GM12864 (cell line): ENCODE data around the gene PLA2G2A.

ENCODE experiments used
- DNase-seq: peaks from one replicate; pipeline ENCODE4 v3.0.0-alpha.2; 2011; ENCODE audit warnings: low read depth
- H3K4me3 ChIP-seq: 2 replicates; pipeline ENCODE4 v1.5.1; 2011; ENCODE audit warnings: mild to moderate bottlenecking, low read depth, low read length, control low read depth
- CTCF ChIP-seq: IDR thresholded peaks from 2 replicates; pipeline ENCODE4 v1.5.1; 2011; ENCODE audit warnings: low read depth, mild to moderate bottlenecking, moderate library complexity, low read length, control low read depth, inconsistent platforms; ENCODE audit errors: missing control alignments

The PLA2G2A gene

GRCh38 chr1:19979494-19979977, at the start of gene PLA2G2A:
PLA2G2A (minus strand) TSS chr1:19979618; CDS start chr1:19978773, 845 bp downstream.
- DNase-seq = no peak
- no peak within 1 kb of the TSS for H3K4me3 ChIP-seq
- no peak for TF ChIP-seq CTCF

GRCh38 chr1:20028726-20029125, 49.3 kb upstream of the PLA2G2A start:
- DNase-seq = no peak
- no peak for TF ChIP-seq CTCF

GRCh38 chr1:20028125-20028524, 48.7 kb upstream of the PLA2G2A start:
- no peak for TF ChIP-seq CTCF
- DNase-seq = no peak
- H3K4me3 ChIP-seq = no peak overlapping the region

More at GRCh38 chr1:20028726-20029125, 49.3 kb upstream of the PLA2G2A start:
- no peak overlapping the region for H3K4me3 ChIP-seq

GRCh38 chr1:20017741-20018140, 38.3 kb upstream of the PLA2G2A start:
- no peak for TF ChIP-seq CTCF
- H3K4me3 ChIP-seq = no peak overlapping the region
- DNase-seq = no peak

GRCh38 chr1:20014153-20014552, 34.7 kb upstream of the PLA2G2A start:
- TF ChIP-seq CTCF = no peak
- DNase-seq = no peak
- H3K4me3 ChIP-seq = no peak overlapping the region

- DNase-seq = no peak
- no peak for TF ChIP-seq CTCF
- H3K4me3 ChIP-seq = no peak overlapping the region
Observed at GRCh38 chr1:20010016-20010415, 30.6 kb upstream of the PLA2G2A start.

GRCh38 chr1:20009212-20009611, 29.8 kb upstream of the PLA2G2A start:
- no peak overlapping the region for H3K4me3 ChIP-seq
- TF ChIP-seq CTCF = no peak
- no peak for DNase-seq
